ENCODE data around the gene LTBP1. TPM values are rescaled to one million over a fixed set of nuclear protein-coding genes. Genes with fewer than 3 reads are reported as not detected.

Gene LTBP1
- total RNA-seq, 1 experiment from 2014 or later: 13.9 TPM

GRCh38 chr2:33038230-33038629 lies 91.5 kb downstream of the LTBP1 start:
- DNase-seq: no peak
- Mint-ChIP-seq H3K27me3 (ENCODE audit: unreplicated experiment) (no peaks in the 10 kb centered on the region), H3K36me3 (ENCODE audit: insufficient read depth, unreplicated experiment) (no peaks in the 10 kb centered on the region), H3K4me3 (ENCODE audit: low read depth, unreplicated experiment) (no peak overlapping the region), H3K27ac (ENCODE audit: unreplicated experiment) (no peak overlapping the region), H3K4me1 (ENCODE audit: low read depth, unreplicated experiment) (no peaks in the 10 kb centered on the region), H3K9me3 (ENCODE audit: low read depth, unreplicated experiment) (no peaks in the 10 kb centered on the region)
- no peak for TF ChIP-seq CTCF (IDR thresholded peaks at IDR 0.05; ENCODE audit: unreplicated experiment)
- intact Hi-C loops (cut with micrococcal nuclease; ENCODE audit: unreplicated experiment): no loop called here
- CTCF ChIA-PET: no interaction called here
- no TSS peak for BruUV-seq (replicated peaks)

GRCh38 chr2:33038799-33039198 lies 92.0 kb downstream of the LTBP1 start:
- no peak overlapping the region for H3K4me3 Mint-ChIP-seq (ENCODE audit: low read depth, unreplicated experiment)
- no peak overlapping the region for H3K27ac Mint-ChIP-seq (ENCODE audit: unreplicated experiment)
- H3K36me3 Mint-ChIP-seq (ENCODE audit: insufficient read depth, unreplicated experiment): no peaks in the 10 kb centered on the region
- no peaks in the 10 kb centered on the region for H3K9me3 Mint-ChIP-seq (ENCODE audit: low read depth, unreplicated experiment)
- intact Hi-C loops (cut with micrococcal nuclease; ENCODE audit: unreplicated experiment): no loop called here
- no peaks in the 10 kb centered on the region for H3K27me3 Mint-ChIP-seq (ENCODE audit: unreplicated experiment)
- TF ChIP-seq CTCF (IDR thresholded peaks at IDR 0.05; ENCODE audit: unreplicated experiment): no peak
- no TSS peak for BruUV-seq (replicated peaks)
- no peak for DNase-seq
- CTCF ChIA-PET: no interaction called here
- no peaks in the 10 kb centered on the region for H3K4me1 Mint-ChIP-seq (ENCODE audit: low read depth, unreplicated experiment)

- no peaks in the 10 kb centered on the region for H3K27me3 Mint-ChIP-seq (ENCODE audit: unreplicated experiment)
- H3K4me1 Mint-ChIP-seq (ENCODE audit: low read depth, unreplicated experiment): no peaks in the 10 kb centered on the region
- H3K36me3 Mint-ChIP-seq (ENCODE audit: insufficient read depth, unreplicated experiment): no peaks in the 10 kb centered on the region
- CTCF ChIA-PET: no interaction called here
- DNase-seq: no peak
- TF ChIP-seq CTCF (IDR thresholded peaks at IDR 0.05; ENCODE audit: unreplicated experiment): no peak
- H3K4me3 Mint-ChIP-seq (ENCODE audit: low read depth, unreplicated experiment): no peak overlapping the region
- H3K9me3 Mint-ChIP-seq (ENCODE audit: low read depth, unreplicated experiment): no peaks in the 10 kb centered on the region
- H3K27ac Mint-ChIP-seq (ENCODE audit: unreplicated experiment): no peak overlapping the region
- no TSS peak for BruUV-seq (replicated peaks)
- intact Hi-C loops (cut with micrococcal nuclease; ENCODE audit: unreplicated experiment): no loop called here
Measured at GRCh38 chr2:33040541-33040940, 93.8 kb downstream of the LTBP1 start.

GRCh38 chr2:33042265-33042664 lies 95.5 kb downstream of the LTBP1 start:
- Mint-ChIP-seq H3K9me3 (ENCODE audit: low read depth, unreplicated experiment) (no peaks in the 10 kb centered on the region), H3K4me1 (ENCODE audit: low read depth, unreplicated experiment) (no peaks in the 10 kb centered on the region), H3K27ac (ENCODE audit: unreplicated experiment) (no peak overlapping the region), H3K36me3 (ENCODE audit: insufficient read depth, unreplicated experiment) (no peaks in the 10 kb centered on the region), H3K4me3 (ENCODE audit: low read depth, unreplicated experiment) (no peak overlapping the region), H3K27me3 (ENCODE audit: unreplicated experiment) (no peaks in the 10 kb centered on the region)
- no TSS peak for BruUV-seq (replicated peaks)
- CTCF ChIA-PET: no interaction called here
- DNase-seq: no peak
- TF ChIP-seq CTCF (IDR thresholded peaks at IDR 0.05; ENCODE audit: unreplicated experiment): no peak
- intact Hi-C loops (cut with micrococcal nuclease; ENCODE audit: unreplicated experiment): no loop called here

- Mint-ChIP-seq H3K4me1 (ENCODE audit: low read depth, unreplicated experiment) (no peaks in the 10 kb centered on the region), H3K4me3 (ENCODE audit: low read depth, unreplicated experiment) (no peak overlapping the region), H3K27me3 (ENCODE audit: unreplicated experiment) (no peaks in the 10 kb centered on the region), H3K9me3 (ENCODE audit: low read depth, unreplicated experiment) (no peaks in the 10 kb centered on the region), H3K27ac (ENCODE audit: unreplicated experiment) (no peak overlapping the region), H3K36me3 (ENCODE audit: insufficient read depth, unreplicated experiment) (no peaks in the 10 kb centered on the region)
- CTCF ChIA-PET: no interaction called here
- DNase-seq: no peak
- intact Hi-C loops (cut with micrococcal nuclease; ENCODE audit: unreplicated experiment): no loop called here
- no TSS peak for BruUV-seq (replicated peaks)
- no peak for TF ChIP-seq CTCF (IDR thresholded peaks at IDR 0.05; ENCODE audit: unreplicated experiment)
Measured at GRCh38 chr2:33042819-33043218, 96.1 kb downstream of the LTBP1 start.

Data from Calu3 (cell line).